Activated B cell treated with CpG ODN at 0.5 μM for 24 hours (primary cell): ENCODE results near the gene MEIS2. TPM values are rescaled to one million over a fixed set of nuclear protein-coding genes. Genes with fewer than 3 reads are reported as not detected.

Source experiments
- ATAC-seq: fragments of 200-7000 bp; cut with Tn5 transposase; one replicate; pipeline ENCODE4 v1.10.0; 2021; ENCODE audit warnings: low read depth, mild to moderate bottlenecking, moderate library complexity
- CTCF ChIA-PET: fragments of 350-600 bp; sonication (Branson Sonifier 250); formaldehyde crosslinking; loops from one replicate; lab custom pipeline; 2021; ENCODE audit warnings: antibody characterized with exemption; lab: Charles Lee
- POLR2A ChIA-PET: fragments of 350-600 bp; sonication (Branson Sonifier 250); formaldehyde crosslinking; loops from one replicate; lab custom pipeline; 2021; ENCODE audit warnings: antibody characterized with exemption; lab: Charles Lee
- DNase-seq: peaks from one replicate; pipeline ENCODE4 v3.0.0; 2022
- H3K27ac Mint-ChIP-seq: one replicate; pipeline ENCODE4 v1.8.0; 2020; ENCODE audit warnings: mixed read lengths
- H3K27me3 Mint-ChIP-seq: one replicate; pipeline ENCODE4 v1.8.0; 2021; ENCODE audit warnings: mixed read lengths
- H3K36me3 Mint-ChIP-seq: one replicate; pipeline ENCODE4 v1.8.0; 2021; ENCODE audit warnings: low read depth, mixed read lengths
- H3K4me1 Mint-ChIP-seq: one replicate; pipeline ENCODE4 v1.8.0; 2021; ENCODE audit warnings: mixed read lengths
- H3K4me3 Mint-ChIP-seq: one replicate; pipeline ENCODE4 v1.8.0; 2020; ENCODE audit warnings: mild to moderate bottlenecking, mixed read lengths
- H3K9me3 Mint-ChIP-seq: one replicate; pipeline ENCODE4 v1.8.0; 2020; ENCODE audit warnings: mixed read lengths
- intact Hi-C: fragments of 100-400 bp; cut with micrococcal nuclease; formaldehyde crosslinking; loops from one replicate; pipeline ENCODE4 v1.15.1; 2024
- total RNA-seq: library from RNA; stranded (reverse); gene quantifications from 2 replicates; pipeline ENCODE4 v1.2.3, GENCODE V29; 2022
- TF ChIP-seq, protein P1 (sequence below): fragments of 200-600 bp; IDR thresholded peaks from one replicate; pipeline ENCODE4 v1.8.0; 2022; ENCODE audit warnings: antibody characterized with exemption, mild to moderate bottlenecking

MEIS2 gene
- total RNA-seq, 1 donor from 2014 or later = 0.24 TPM

DNA sequence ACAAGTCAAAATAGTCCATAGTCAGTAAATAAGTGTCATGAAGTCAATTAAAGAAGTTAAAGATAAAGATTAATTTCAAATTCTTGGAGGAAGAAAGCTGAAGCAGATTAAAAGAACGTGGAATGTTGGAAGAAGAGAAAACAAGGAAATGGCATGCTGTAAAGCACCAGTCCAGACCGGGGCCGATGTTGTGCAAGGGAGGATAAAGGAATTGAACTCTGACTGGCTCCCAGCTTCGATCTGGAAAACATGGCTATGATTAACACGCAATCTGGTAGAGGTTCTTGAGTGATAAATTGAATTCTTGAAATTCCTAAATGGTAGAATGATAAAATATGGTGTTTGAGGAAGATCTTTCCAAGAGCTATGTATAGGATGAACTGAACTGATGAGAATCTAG lies 194.4 kb downstream of the MEIS2 start:
- Mint-ChIP-seq H3K27ac (no peak overlapping the region), H3K4me3 (no peak overlapping the region), H3K4me1 (no peaks in the 10 kb centered on the region), H3K36me3 (no peaks in the 10 kb centered on the region), H3K27me3 (peaks cover 3% of the 10 kb centered on the region), H3K9me3 (no peaks in the 10 kb centered on the region)
- intact Hi-C loops = no loop called here
- TF ChIP-seq, protein P1, sequence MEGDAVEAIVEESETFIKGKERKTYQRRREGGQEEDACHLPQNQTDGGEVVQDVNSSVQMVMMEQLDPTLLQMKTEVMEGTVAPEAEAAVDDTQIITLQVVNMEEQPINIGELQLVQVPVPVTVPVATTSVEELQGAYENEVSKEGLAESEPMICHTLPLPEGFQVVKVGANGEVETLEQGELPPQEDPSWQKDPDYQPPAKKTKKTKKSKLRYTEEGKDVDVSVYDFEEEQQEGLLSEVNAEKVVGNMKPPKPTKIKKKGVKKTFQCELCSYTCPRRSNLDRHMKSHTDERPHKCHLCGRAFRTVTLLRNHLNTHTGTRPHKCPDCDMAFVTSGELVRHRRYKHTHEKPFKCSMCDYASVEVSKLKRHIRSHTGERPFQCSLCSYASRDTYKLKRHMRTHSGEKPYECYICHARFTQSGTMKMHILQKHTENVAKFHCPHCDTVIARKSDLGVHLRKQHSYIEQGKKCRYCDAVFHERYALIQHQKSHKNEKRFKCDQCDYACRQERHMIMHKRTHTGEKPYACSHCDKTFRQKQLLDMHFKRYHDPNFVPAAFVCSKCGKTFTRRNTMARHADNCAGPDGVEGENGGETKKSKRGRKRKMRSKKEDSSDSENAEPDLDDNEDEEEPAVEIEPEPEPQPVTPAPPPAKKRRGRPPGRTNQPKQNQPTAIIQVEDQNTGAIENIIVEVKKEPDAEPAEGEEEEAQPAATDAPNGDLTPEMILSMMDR = no peak
- no peak for DNase-seq
- ChIA-PET CTCF (no interaction called here), POLR2A (no interaction called here)
- no peak for ATAC-seq

- DNase-seq (no peak), ATAC-seq (no peak)
- Mint-ChIP-seq H3K27me3 (peaks cover 3% of the 10 kb centered on the region), H3K27ac (no peak overlapping the region), H3K4me1 (no peaks in the 10 kb centered on the region), H3K4me3 (no peak overlapping the region), H3K36me3 (no peaks in the 10 kb centered on the region), H3K9me3 (no peaks in the 10 kb centered on the region)
- ChIA-PET POLR2A (no interaction called here), CTCF (no interaction called here)
- intact Hi-C loops = no loop called here
- TF ChIP-seq, protein P1 = no peak
Measured at GRCh38 chr15:36904715-36905114, 195.6 kb downstream of the MEIS2 start.

- no peak overlapping the region for H3K4me3 Mint-ChIP-seq
- H3K36me3 Mint-ChIP-seq = no peaks in the 10 kb centered on the region
Measured at GRCh38 chr15:36903922-36904556, 196.3 kb downstream of the MEIS2 start.

GRCh38 chr15:36903195-36903594 lies 197.2 kb downstream of the MEIS2 start:
- intact Hi-C loops = no loop called here
- DNase-seq (no peak), ATAC-seq (no peak)
- TF ChIP-seq, protein P1 = no peak
- no peaks in the 10 kb centered on the region for H3K9me3 Mint-ChIP-seq
- ChIA-PET CTCF (no interaction called here), POLR2A (no interaction called here)
- H3K4me3 Mint-ChIP-seq = no peak overlapping the region
- H3K36me3 Mint-ChIP-seq = no peaks in the 10 kb centered on the region
- H3K27me3 Mint-ChIP-seq = no peaks in the 10 kb centered on the region
- no peaks in the 10 kb centered on the region for H3K4me1 Mint-ChIP-seq
- no peak overlapping the region for H3K27ac Mint-ChIP-seq

More at GRCh38 chr15:36903922-36904556, 196.3 kb downstream of the MEIS2 start:
- Mint-ChIP-seq H3K27ac (no peak overlapping the region), H3K4me1 (no peaks in the 10 kb centered on the region), H3K9me3 (no peaks in the 10 kb centered on the region), H3K27me3 (no peaks in the 10 kb centered on the region)
- intact Hi-C loops = no loop called here
- TF ChIP-seq, protein P1 = no peak
- ChIA-PET CTCF (no interaction called here), POLR2A (no interaction called here)
- DNase-seq = no peak
- no peak for ATAC-seq

DNA sequence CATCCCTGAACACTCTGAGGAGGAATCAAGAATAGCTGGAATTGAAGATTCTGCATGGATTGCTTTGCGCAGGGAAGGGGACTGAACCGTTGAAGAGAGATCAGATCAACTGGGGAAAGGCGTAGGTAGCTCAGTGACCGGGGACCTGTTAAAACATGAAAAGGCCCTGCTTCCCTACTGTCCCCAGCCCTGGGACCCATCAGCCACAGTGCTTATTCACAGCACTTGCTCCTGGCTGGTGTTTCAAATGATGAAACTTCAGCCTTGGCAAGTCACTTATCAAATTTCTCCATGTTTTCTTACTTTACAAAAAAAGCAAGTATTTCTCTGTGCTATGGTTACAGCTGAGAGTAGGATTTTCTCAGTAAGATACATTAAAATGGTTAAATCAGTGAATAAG lies 199.3 kb downstream of the MEIS2 start:
- no peaks in the 10 kb centered on the region for H3K9me3 Mint-ChIP-seq

More for the DNA sequence above, 199.3 kb downstream of the MEIS2 start:
- POLR2A ChIA-PET = no interaction called here
- no peak for DNase-seq
- ATAC-seq = no peak
- Mint-ChIP-seq H3K36me3 (no peaks in the 10 kb centered on the region), H3K4me3 (no peak overlapping the region), H3K27ac (no peak overlapping the region), H3K4me1 (no peaks in the 10 kb centered on the region), H3K27me3 (peaks cover 4% of the 10 kb centered on the region)
- CTCF ChIA-PET = no interaction called here
- TF ChIP-seq, protein P1 = no peak
- intact Hi-C loops = no loop called here
